Duodenal mucosa (tissue), 2 donors: ENCODE measurements around the gene TOR1AIP2.
"Not testable (repeated sequence)": the region's sequence is repeated elsewhere in the genome, so short reads cannot be mapped to it uniquely, and the experiment has no call there.

ENCODE experiments used
- H3K27ac ChIP-seq: one replicate; pipeline ENCODE4 v1.7.0; 2013; ENCODE audit warnings: low read depth, low read length
- H3K27me3 ChIP-seq, 2 donors: one replicate each; pipeline ENCODE4 v1.7.0; 2013; ENCODE audit warnings: low read length in 2 of 2, control low read depth in 1 of 2; ENCODE audit not compliant: insufficient read depth in 2 of 2, control insufficient read depth in 1 of 2
- H3K36me3 ChIP-seq, 2 donors: one replicate each; pipeline ENCODE4 v1.7.0; 2013; ENCODE audit warnings: low read length in 2 of 2, control low read depth in 1 of 2; ENCODE audit not compliant: insufficient read depth in 2 of 2, control insufficient read depth in 1 of 2
- H3K4me1 ChIP-seq, 2 donors: one replicate each; pipeline ENCODE4 v1.7.0; 2013; ENCODE audit warnings: low read length in 2 of 2, control low read depth in 1 of 2; ENCODE audit not compliant: insufficient read depth in 2 of 2, control insufficient read depth in 1 of 2
- H3K4me3 ChIP-seq, 2 donors: one replicate each; pipeline ENCODE4 v1.7.0; 2013; ENCODE audit warnings: low read length in 2 of 2, low read depth in 1 of 2
- H3K9ac ChIP-seq, 2 donors: one replicate each; pipeline ENCODE4 v1.7.0; 2013; ENCODE audit warnings: low read length in 2 of 2, low read depth in 1 of 2
- H3K9me3 ChIP-seq, 2 donors: one replicate each; pipeline ENCODE4 v1.7.0; 2013; ENCODE audit warnings: low read length in 2 of 2, control low read depth in 1 of 2; ENCODE audit not compliant: control insufficient read depth in 1 of 2

Gene TOR1AIP2

GRCh38 chr1:179856296-179856695, 21.3 kb downstream of the TOR1AIP2 start:
- Histone ChIP-seq H3K9me3 (no peaks in the 10 kb centered on the region), H3K9ac (no peak overlapping the region), H3K36me3 (peaks cover 10 to 42% of the 10 kb centered on the region in 2 donors), H3K4me1 (no peaks in the 10 kb centered on the region), H3K27ac (no peak overlapping the region), H3K4me3 (no peak overlapping the region), H3K27me3 (no peaks in the 10 kb centered on the region)

- H3K27ac ChIP-seq, H3K4me3 ChIP-seq, H3K27me3 ChIP-seq, H3K9ac ChIP-seq, H3K9me3 ChIP-seq, H3K4me1 ChIP-seq: not testable (repeated sequence)
- peaks cover 10 to 45% of the 10 kb centered on the region in 2 donors for H3K36me3 ChIP-seq
These were observed 21.8 kb downstream of the TOR1AIP2 start for GRCh38 chr1:179855831-179856230.

- H3K9me3 ChIP-seq = no peaks in the 10 kb centered on the region
- peaks cover 25 to 52% of the 10 kb centered on the region in 2 donors for H3K36me3 ChIP-seq
- no peaks in the 10 kb centered on the region for H3K4me1 ChIP-seq
- no peak overlapping the region for H3K9ac ChIP-seq
- H3K4me3 ChIP-seq = no peak overlapping the region
- no peaks in the 10 kb centered on the region for H3K27me3 ChIP-seq
- H3K27ac ChIP-seq = no peak overlapping the region
These were observed 24.5 kb downstream of the TOR1AIP2 start for GRCh38 chr1:179853102-179853501.

GRCh38 chr1:179848233-179848632, 29.4 kb downstream of the TOR1AIP2 start:
- H3K27me3 ChIP-seq = no peaks in the 10 kb centered on the region
- H3K36me3 ChIP-seq = peaks cover 39 to 54% of the 10 kb centered on the region in 2 donors
- H3K9me3 ChIP-seq = no peaks in the 10 kb centered on the region
- no peak overlapping the region for H3K9ac ChIP-seq
- H3K4me3 ChIP-seq = no peak overlapping the region
- no peak overlapping the region for H3K27ac ChIP-seq
- no peaks in the 10 kb centered on the region for H3K4me1 ChIP-seq

GRCh38 chr1:179840107-179840506, 37.5 kb downstream of the TOR1AIP2 start:
- H3K9ac ChIP-seq = no peak overlapping the region
- H3K4me1 ChIP-seq = no peaks in the 10 kb centered on the region
- no peaks in the 10 kb centered on the region for H3K27me3 ChIP-seq
- H3K36me3 ChIP-seq = peaks cover 12 to 20% of the 10 kb centered on the region in 2 donors
- H3K9me3 ChIP-seq = no peaks in the 10 kb centered on the region
- H3K4me3 ChIP-seq = no peak overlapping the region
- no peak overlapping the region for H3K27ac ChIP-seq

GRCh38 chr1:179836686-179837445, 40.7 kb downstream of the TOR1AIP2 start:
- H3K9me3 ChIP-seq, H3K27me3 ChIP-seq, H3K27ac ChIP-seq, H3K4me1 ChIP-seq, H3K4me3 ChIP-seq, H3K9ac ChIP-seq: not testable (repeated sequence)
- H3K36me3 ChIP-seq = peaks cover 9 to 13% of the 10 kb centered on the region in 2 donors

- no peaks in the 10 kb centered on the region for H3K27me3 ChIP-seq
- H3K9ac ChIP-seq = no peak overlapping the region
- no peak overlapping the region for H3K4me3 ChIP-seq
- no peaks in the 10 kb centered on the region for H3K4me1 ChIP-seq
- no peaks in the 10 kb centered on the region for H3K36me3 ChIP-seq
- H3K27ac ChIP-seq = no peak overlapping the region
- H3K9me3 ChIP-seq = no peaks in the 10 kb centered on the region
These were observed 45.5 kb downstream of the TOR1AIP2 start for GRCh38 chr1:179831852-179832699.

GRCh38 chr1:179831225-179831624, 46.4 kb downstream of the TOR1AIP2 start:
- no peaks in the 10 kb centered on the region for H3K9me3 ChIP-seq
- no peak overlapping the region for H3K4me3 ChIP-seq
- H3K4me1 ChIP-seq = no peaks in the 10 kb centered on the region
- no peak overlapping the region for H3K9ac ChIP-seq
- no peaks in the 10 kb centered on the region for H3K27me3 ChIP-seq
- H3K36me3 ChIP-seq = no peaks in the 10 kb centered on the region
- H3K27ac ChIP-seq = no peak overlapping the region

- H3K4me1 ChIP-seq = no peaks in the 10 kb centered on the region
- no peak overlapping the region for H3K27ac ChIP-seq
- no peaks in the 10 kb centered on the region for H3K9me3 ChIP-seq
- no peak overlapping the region for H3K9ac ChIP-seq
- H3K27me3 ChIP-seq = no peaks in the 10 kb centered on the region
- H3K36me3 ChIP-seq = no peaks in the 10 kb centered on the region
- no peak overlapping the region for H3K4me3 ChIP-seq
These were observed 49.0 kb downstream of the TOR1AIP2 start for GRCh38 chr1:179828554-179829110.

GRCh38 chr1:179826626-179827280, 50.9 kb downstream of the TOR1AIP2 start:
- Histone ChIP-seq H3K36me3 (no peaks in the 10 kb centered on the region), H3K9me3 (no peaks in the 10 kb centered on the region), H3K4me3 (no peak overlapping the region), H3K9ac (no peak overlapping the region), H3K4me1 (no peaks in the 10 kb centered on the region), H3K27ac (no peak overlapping the region), H3K27me3 (no peaks in the 10 kb centered on the region)
